ENCODE measurements around the gene ZC3H18.

DNA sequence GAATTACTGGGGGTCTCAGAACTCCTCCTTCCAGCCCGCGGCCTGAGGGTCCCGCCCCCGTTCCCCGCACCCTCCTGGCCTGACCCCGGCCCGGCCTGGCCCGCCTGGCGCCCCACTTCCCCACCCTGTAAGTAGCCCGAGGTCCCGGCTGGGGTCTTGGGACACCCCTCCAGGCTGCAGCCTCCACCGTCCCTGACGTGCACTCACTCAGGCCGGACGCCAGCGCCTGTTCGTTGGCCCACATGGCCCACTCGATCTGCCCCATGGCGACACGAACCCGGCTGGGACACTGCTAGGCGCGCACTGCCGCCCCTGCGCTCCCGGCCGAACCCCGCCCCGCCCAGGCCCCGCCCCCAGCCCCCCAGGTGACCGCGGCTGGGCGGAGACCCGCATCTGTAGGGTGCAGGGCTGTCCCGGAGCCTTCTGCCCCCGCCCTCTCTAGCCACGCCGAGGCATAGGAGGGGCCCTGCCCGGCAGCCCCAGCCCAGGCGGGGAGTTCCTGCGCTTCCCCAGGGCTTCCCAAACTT, 80.6 kb downstream of the ZC3H18 start, which contains the start of gene CYBA:
- TF ChIP-seq, protein P1, sequence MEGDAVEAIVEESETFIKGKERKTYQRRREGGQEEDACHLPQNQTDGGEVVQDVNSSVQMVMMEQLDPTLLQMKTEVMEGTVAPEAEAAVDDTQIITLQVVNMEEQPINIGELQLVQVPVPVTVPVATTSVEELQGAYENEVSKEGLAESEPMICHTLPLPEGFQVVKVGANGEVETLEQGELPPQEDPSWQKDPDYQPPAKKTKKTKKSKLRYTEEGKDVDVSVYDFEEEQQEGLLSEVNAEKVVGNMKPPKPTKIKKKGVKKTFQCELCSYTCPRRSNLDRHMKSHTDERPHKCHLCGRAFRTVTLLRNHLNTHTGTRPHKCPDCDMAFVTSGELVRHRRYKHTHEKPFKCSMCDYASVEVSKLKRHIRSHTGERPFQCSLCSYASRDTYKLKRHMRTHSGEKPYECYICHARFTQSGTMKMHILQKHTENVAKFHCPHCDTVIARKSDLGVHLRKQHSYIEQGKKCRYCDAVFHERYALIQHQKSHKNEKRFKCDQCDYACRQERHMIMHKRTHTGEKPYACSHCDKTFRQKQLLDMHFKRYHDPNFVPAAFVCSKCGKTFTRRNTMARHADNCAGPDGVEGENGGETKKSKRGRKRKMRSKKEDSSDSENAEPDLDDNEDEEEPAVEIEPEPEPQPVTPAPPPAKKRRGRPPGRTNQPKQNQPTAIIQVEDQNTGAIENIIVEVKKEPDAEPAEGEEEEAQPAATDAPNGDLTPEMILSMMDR (IDR thresholded peaks at IDR 0.05), result no peak
- TF ChIP-seq POLR2A (IDR thresholded peaks at IDR 0.05) (no peak), EP300 (IDR thresholded peaks at IDR 0.05) (no peak)

Measured in ovary (tissue), 3 donors.